LNCAP (cell line): ENCODE measurements around the gene C10orf71.

Experiments used
- TF ChIP-seq, protein P1 (sequence below): fragments of 450-650 bp; IDR thresholded peaks from 2 replicates; pipeline ENCODE4 v1.5.1; 2017; ENCODE audit warnings: mild to moderate bottlenecking

Gene C10orf71, protein sequence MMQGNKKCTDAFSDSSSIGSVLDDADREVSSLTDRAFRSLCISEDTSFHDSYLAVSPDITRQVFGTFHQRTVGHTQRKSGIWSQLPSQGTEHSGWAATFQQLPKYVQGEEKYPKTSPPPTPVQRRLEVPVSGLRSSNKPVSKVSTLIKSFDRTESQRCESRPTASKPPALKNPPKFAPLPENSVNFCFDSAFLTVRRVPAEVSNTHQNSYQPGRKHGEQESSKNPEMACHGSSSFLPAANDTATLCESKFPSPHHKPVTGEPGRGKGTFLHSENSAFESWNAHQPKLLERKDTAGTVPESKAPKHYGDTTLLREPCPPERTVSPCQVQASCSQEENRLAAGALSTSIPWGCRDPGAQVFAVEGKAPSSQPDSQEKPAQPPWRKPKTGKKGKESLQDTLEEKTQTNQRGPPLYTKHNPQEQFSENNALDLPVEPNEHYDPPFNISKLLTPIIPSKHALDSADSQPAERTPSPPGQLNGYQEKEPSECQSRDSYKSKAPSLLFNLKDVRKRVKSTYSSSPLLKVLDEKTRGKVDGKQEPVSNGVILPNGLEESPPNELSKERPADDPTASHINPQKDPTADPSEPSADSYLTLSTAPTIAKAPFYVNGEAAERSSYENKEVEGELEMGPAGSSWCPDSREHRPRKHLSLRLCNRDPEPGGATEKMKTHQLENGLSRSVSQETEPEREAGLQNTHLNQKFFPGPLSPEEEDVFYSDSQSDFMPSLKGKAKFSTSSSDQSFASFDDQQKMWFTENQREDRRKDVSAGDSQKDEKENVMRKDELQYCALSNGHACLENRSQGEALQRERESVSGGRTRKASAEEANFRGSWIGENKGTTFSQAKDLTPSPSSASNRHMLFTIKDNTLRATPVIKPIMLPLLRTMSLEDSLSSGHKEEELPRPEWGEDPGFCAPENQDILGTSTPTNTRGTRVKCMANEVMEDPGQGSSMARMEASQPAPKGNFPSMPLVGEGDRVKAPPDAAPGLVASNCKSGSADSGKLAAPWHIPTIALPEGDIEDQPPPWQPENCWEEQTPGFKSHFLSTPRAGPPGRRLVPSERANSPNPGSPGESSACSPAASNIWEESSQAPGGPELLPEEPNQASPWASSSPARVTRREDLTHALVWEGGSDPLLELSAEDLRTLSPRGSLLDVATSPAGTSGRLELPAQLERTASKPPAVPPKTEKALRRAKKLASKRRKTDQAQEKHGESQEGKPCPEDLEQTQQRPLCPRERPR (N-terminal part only)

DNA sequence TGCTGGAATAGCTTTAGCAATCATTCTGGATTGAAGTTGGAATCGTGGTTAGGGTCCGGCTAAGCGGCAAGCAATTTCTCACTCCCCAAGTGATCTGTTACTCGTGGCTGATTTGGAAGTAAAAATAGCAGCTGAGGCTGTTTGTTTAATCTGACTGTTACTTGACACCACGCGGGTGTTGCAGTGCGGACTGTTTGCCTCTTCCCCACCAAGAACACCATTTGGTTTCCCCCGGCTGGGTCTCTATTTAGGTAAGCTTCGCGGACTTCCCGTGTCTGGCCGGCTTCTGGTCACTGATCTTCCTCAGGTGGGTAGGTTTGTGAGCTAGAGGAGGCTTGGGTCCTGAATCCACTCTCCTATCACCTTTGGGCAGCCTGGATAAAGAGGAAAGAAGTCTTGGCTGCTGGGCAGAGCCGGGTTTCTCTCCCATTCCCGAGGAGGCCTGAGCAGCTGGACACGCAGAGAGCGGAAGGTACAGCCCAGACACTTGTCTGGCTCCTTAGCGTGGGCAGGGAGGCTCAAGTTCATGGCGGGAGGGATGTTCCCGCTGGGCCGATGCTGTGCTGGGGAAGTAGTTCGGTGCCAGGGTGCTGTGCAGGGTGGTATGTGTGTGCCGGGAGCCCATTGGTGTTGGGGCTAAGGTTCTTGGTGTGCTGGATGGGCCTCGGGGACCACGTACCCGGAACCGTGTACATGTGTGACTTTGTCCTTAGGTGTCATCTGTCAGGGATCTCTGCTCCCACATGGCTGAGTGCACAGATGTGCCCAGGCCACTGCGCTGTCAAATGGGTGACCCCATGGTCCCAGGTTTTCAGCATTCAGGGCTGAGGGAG, at the start of gene C10orf71:
C10orf71 (plus strand) TSS at position 188 of the 833 bp plus-strand sequence. CDS start 23,376 bp downstream, outside the sequence.
- TF ChIP-seq, protein P1, sequence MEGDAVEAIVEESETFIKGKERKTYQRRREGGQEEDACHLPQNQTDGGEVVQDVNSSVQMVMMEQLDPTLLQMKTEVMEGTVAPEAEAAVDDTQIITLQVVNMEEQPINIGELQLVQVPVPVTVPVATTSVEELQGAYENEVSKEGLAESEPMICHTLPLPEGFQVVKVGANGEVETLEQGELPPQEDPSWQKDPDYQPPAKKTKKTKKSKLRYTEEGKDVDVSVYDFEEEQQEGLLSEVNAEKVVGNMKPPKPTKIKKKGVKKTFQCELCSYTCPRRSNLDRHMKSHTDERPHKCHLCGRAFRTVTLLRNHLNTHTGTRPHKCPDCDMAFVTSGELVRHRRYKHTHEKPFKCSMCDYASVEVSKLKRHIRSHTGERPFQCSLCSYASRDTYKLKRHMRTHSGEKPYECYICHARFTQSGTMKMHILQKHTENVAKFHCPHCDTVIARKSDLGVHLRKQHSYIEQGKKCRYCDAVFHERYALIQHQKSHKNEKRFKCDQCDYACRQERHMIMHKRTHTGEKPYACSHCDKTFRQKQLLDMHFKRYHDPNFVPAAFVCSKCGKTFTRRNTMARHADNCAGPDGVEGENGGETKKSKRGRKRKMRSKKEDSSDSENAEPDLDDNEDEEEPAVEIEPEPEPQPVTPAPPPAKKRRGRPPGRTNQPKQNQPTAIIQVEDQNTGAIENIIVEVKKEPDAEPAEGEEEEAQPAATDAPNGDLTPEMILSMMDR, result no peak

DNA sequence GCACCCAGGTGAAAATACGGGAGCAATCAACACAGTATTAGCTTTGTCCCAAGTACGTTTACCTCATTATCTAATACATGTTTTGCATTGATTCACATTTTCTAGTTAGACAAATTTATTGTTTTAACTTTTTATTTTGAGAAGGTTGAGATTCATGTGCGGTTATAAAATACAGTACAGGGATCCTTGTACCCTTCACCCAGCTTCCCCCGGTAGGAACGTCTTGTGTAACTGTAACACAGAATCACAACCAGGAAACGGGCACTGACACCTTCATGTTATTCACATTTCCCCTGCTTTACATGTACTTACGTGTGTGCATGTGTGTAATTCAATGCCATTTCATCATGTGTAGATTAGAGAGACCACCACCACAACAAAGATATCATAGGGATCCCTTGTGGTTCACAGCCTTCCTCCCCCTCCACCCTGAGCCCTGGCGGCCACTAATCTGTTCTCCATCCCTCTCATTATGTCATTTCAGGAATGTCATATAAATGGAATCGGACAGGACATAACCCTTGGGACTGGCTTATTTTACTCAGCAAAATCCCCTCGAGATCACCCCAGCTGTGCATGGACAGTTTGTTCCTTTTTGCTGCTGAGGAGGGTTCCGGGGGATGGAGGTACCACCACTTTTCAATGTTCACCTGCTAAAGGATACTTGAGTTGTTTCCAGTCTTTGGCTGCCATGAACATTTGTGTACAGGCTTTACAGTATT, 46.5 kb upstream of the C10orf71 start:
- TF ChIP-seq, protein P1, result no peak

DNA sequence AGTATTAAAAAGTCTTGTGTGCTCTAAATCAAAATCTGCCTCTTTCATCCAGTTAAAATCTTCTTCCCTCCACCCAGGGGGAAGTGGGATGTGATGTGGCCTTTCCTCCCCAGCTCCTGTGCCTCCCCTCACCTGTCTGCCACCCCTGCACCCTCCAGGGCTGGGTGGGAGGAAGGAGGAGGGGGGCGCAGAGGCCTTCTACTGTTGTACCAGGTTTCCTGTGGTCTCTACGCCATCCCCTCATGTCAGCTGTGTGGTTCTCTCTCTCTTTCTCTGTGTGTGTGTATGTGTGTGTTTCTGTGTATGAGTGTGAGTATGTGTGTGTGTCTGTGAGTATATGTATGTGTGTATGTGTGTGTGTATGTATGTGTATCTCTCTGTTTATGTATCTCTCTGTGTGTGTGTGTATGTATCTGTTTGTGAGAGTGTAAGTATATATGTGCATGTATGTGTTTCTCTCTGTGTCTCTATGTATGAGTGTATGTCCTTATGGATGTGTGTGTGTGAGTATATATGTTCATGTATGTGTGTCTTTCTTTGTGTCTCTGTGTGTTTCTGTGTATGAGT, 45.5 kb upstream of the C10orf71 start:
- TF ChIP-seq, protein P1, result no peak

DNA sequence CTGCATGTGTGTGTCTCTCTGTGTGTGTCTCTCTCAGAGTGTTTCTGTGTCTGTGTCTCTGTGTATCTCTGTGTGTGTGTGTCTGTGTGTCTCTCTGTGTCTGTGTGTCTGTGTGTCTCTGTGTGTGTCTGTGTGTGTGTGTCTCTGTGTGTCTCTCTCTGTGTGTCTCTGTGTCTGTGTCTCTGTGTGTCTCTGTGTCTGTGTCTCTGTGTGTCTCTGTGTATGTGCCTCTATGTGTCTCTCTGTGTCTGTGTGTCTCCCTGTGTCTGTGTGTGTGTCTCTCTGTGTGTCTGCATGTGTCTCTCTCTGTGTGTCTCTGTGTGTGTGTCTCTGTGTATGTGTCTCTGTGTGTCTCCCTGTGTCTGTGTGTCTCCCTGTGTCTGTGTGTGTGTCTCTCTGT, 44.8 kb upstream of the C10orf71 start:
- TF ChIP-seq, protein P1, result no peak

DNA sequence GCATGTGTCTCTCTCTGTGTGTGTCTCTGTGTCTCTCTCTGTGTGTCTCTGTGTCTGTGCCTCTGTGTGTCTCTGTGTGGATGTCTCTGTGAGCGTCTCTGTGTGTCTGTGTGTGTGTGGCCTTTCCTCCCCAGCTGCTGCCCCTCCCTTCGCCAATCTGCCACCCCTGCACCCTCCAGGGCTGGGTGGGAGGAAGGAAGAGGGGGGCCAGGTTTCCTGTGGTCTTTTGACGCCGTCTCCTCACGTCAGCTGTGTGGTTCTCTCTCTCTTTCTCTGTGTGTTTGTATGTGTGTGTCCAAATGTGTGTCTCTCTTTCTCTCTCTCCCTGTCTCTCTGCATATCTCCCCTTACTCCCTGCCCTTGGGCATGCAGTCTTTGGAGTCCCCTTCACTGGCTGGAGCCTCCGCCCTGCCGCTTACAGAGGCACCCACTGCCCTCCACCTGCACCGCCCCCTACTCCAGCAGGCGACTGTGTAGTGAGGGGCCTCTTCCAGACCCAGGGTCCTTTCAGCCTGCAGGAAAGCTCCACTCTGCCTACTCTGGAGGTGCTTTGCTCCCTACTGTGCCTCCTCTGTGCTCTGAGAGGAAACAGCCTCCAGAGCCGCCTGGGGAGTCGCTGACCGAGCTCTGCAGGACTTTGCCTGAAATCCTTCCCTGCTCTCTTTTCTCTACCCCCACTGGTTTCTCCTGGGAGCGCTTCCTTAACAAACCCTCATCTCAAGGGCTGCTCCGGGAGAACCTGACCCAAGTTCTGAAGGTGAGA, 44.2 kb upstream of the C10orf71 start:
- TF ChIP-seq, protein P1, result no peak

DNA sequence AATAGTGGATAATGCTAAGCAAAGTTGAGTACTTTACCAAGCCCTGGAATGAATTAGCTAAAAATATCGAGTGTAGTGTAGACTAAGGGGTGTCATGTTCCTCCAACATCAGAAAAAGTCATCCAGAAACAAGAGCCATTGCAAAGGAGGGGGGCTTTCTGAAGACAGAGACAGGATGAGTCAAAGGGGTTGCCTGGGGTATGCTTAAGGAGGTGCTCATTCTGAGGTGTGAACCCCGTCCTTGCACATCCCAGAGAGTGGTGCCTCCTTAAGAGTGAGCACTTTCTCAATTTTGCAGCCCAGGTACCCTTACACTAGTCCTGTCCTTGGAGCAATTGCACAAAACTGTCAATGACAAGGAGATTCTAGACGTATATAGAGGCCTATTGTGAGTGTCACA, 43.1 kb upstream of the C10orf71 start:
- TF ChIP-seq, protein P1, result no peak
